ENCODE measurements around the gene ATF7IP. TPM values are rescaled to one million over a fixed set of nuclear protein-coding genes. Genes with fewer than 3 reads are reported as not detected.
A peak's percentile ranks its signal among the peaks of the same experiment; 100 is the strongest.

ATF7IP gene
- total and polyA plus RNA-seq, 4 donors = 7.0 to 98.4 (median 31.7) TPM

DNA sequence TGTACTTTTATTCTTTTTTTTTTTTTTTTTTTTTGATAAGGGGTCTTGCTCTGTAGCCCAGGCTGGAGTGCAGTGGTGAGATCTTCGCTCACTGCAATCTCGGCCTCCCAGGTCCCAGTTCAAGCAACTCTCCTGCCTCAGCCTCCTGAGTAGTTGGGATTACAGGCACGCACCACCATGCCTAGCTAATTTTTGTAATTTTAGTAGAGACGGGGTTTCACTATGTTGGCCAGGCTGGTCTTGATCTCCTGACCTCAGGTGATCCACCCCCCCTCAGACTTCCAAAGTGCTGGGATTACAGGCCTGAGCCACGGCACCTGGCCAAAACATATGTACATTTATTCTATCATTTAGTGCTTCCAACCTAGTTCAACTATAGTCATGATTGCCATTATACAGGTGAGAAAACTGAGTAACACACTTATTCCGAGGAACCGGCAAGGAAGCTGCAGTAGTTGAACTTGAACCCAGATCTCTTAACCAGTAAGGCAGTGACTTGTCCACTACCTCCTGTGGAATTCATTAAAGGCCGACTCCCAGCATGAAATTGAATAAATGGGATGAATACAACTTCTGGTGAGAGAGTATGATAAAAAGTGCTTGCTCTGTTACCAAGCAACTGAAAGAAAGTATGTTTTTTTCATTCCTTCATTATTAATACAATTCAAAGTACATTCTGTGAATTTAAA lies 755 bp upstream of the ATF7IP start:
- 95 to 96% methylated on average over 8 of the region's 8 CpGs for WGBS, 2 donors
- Histone ChIP-seq H3K9me3 (ENCODE audit: control insufficient read depth, low read length) (no peaks in the 10 kb centered on the region), H3K27ac (ENCODE audit: low read depth in 1 of 2, low read length in 2 of 2) (peak overlapping the region in 1 of 2 donors; percentile 32), H3K27me3 (ENCODE audit: control insufficient read depth in 1 of 2, insufficient read depth in 2 of 2, low read length in 1 of 2) (no peaks in the 10 kb centered on the region), H3K36me3 (ENCODE audit: control insufficient read depth in 1 of 2, insufficient read depth in 2 of 2, low read length in 1 of 2) (no peaks in the 10 kb centered on the region), H3K4me3 (ENCODE audit: low read length in 2 of 2) (peak overlapping the region; percentile 35 to 87), H3K4me1 (ENCODE audit: control insufficient read depth in 1 of 2, insufficient read depth in 2 of 2, low read length in 2 of 2) (no peaks in the 10 kb centered on the region)
- intact Hi-C loops (cut with DNase I) = loop anchor here (2.0 to 5.0 kb wide), 3 partner anchors 43 to 108 kb away; no protein-coding TSS in a partner anchor
- DNase-seq = no peak
- no peak for ATAC-seq (ENCODE audit: low FRiP score)

DNA sequence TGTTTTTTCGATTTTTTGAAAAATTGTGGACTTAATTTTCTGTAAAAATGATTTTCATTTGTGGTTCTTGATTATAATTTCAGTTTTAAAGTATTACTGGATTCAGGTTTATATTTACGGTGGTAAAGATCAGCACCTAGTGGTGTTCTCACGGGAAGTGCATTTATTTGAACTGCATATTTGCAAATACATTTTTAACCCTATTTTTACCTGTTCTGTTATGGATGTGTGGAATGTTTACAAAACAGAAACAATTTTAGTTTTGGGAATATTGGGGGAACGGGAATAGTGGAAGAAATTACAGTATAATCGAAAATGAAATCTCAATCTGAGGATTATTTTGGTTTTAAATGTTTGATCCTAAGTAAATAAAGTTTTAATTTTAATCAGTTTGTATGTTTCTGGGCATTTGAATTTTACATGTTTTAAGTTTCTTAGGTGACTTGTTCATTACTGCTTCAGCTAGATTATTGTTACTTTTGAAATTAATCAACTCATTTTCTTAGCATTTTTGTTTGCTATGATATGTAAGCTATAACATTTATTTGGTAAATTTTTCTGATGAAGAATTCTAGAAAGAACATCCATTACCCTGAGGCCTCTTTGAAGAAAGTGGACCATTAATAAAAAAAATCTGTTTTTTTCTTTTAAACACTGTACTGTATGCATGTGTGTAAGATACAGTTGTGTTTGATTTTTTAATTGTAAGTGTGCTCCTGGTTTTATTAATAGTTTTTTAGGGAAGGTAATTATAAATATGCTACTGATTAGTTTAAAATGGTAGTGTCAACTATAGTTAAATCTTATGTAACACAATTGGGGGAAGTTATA lies 942 bp downstream of the ATF7IP start:
- 8 to 9% methylated on average over 5 of the region's 5 CpGs for WGBS, 2 donors
- Histone ChIP-seq H3K9me3 (ENCODE audit: control insufficient read depth, low read length) (no peaks in the 10 kb centered on the region), H3K27me3 (ENCODE audit: control insufficient read depth in 1 of 2, insufficient read depth in 2 of 2, low read length in 1 of 2) (no peaks in the 10 kb centered on the region), H3K4me1 (ENCODE audit: control insufficient read depth in 1 of 2, insufficient read depth in 2 of 2, low read length in 2 of 2) (no peaks in the 10 kb centered on the region), H3K36me3 (ENCODE audit: control insufficient read depth in 1 of 2, insufficient read depth in 2 of 2, low read length in 1 of 2) (no peaks in the 10 kb centered on the region), H3K27ac (ENCODE audit: low read depth in 1 of 2, low read length in 2 of 2) (no peak overlapping the region), H3K4me3 (ENCODE audit: low read length in 2 of 2) (peak overlapping the region; percentile 87 to 88)
- intact Hi-C loops (cut with DNase I) = loop anchor here (1.0 to 5.0 kb wide), 3 partner anchors 18 to 109 kb away; no protein-coding TSS in a partner anchor
- DNase-seq (no peak), ATAC-seq (ENCODE audit: low FRiP score) (no peak)

DNA sequence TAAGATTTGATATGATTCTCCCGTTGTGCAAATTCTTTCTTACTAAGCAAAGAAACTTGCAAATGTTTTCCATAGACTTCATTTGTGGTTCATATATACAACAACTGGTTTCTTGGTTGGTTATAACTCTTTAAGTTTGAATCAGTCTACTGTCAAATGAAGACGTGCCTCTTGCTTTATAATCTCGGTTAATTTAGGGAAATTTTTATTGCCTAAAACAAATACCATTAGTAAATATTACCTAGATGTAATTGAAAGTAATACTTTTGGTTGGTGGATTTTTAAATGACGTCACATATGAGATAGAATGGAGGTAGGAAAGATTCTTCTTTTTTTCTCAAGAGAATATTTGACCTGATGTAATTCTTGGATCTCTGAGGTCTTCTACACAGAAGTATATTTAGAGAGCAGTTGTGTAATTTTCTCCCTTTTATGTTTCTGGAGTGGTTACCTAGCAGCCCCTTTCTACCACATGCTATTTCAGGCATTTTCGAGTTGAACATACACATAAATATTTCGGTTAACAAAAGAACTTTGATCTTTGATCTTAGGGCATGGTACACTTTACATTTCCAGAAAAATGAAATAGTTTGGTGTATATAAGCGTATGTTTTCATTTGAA lies 1.7 kb downstream of the ATF7IP start:
- H3K4me3 ChIP-seq (ENCODE audit: low read length in 2 of 2) = peak overlapping the region; percentile 59 to 64
- H3K9me3 ChIP-seq (ENCODE audit: control insufficient read depth, low read length) = no peaks in the 10 kb centered on the region
- DNase-seq (no peak), ATAC-seq (ENCODE audit: low FRiP score) (no peak)
- intact Hi-C loops (cut with DNase I) = loop anchor here (1.0 to 5.0 kb wide), 3 partner anchors 17 to 110 kb away; no protein-coding TSS in a partner anchor
- no peaks in the 10 kb centered on the region for H3K36me3 ChIP-seq (ENCODE audit: control insufficient read depth in 1 of 2, insufficient read depth in 2 of 2, low read length in 1 of 2)
- no peaks in the 10 kb centered on the region for H3K4me1 ChIP-seq (ENCODE audit: control insufficient read depth in 1 of 2, insufficient read depth in 2 of 2, low read length in 2 of 2)
- no peaks in the 10 kb centered on the region for H3K27me3 ChIP-seq (ENCODE audit: control insufficient read depth in 1 of 2, insufficient read depth in 2 of 2, low read length in 1 of 2)
- no peak overlapping the region for H3K27ac ChIP-seq (ENCODE audit: low read depth in 1 of 2, low read length in 2 of 2)
- 6 to 9% methylated on average over 7 of the region's 7 CpGs for WGBS, 2 donors

DNA sequence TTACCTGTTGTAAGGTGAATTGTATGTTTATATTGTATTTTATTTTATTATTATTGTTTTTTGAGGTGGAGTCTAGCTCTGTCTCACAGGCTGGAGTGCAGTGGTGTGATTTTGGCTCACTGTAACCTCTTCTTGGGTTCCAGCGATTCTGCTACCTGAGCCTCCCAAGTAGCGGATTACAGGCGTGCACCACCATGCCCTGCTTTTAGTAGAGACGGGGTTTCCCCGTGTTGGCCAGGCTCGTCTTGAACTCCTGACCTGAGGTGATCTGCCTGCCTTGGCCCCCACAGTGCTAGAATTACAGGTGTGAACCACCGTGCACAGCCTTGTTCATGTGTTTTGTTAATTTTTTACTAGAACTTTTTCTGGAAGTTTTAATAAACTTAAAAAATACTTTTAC lies 3.8 kb downstream of the ATF7IP start:
- H3K27me3 ChIP-seq (ENCODE audit: control insufficient read depth in 1 of 2, insufficient read depth in 2 of 2, low read length in 1 of 2) = no peaks in the 10 kb centered on the region
- DNase-seq (no peak), ATAC-seq (ENCODE audit: low FRiP score) (no peak)
- no peaks in the 10 kb centered on the region for H3K9me3 ChIP-seq (ENCODE audit: control insufficient read depth, low read length)
- peaks cover 0 to 4% of the 10 kb centered on the region in 2 donors for H3K4me1 ChIP-seq (ENCODE audit: control insufficient read depth in 1 of 2, insufficient read depth in 2 of 2, low read length in 2 of 2)
- no peak overlapping the region for H3K27ac ChIP-seq (ENCODE audit: low read depth in 1 of 2, low read length in 2 of 2)
- WGBS, 2 donors = 96 to 98% methylated on average over 7 of the region's 7 CpGs
- intact Hi-C loops (cut with DNase I) = loop anchor here (5.0 kb wide), 2 partner anchors 38 to 112 kb away; no protein-coding TSS in a partner anchor
- no peaks in the 10 kb centered on the region for H3K36me3 ChIP-seq (ENCODE audit: control insufficient read depth in 1 of 2, insufficient read depth in 2 of 2, low read length in 1 of 2)
- no peak overlapping the region for H3K4me3 ChIP-seq (ENCODE audit: low read length in 2 of 2)

DNA sequence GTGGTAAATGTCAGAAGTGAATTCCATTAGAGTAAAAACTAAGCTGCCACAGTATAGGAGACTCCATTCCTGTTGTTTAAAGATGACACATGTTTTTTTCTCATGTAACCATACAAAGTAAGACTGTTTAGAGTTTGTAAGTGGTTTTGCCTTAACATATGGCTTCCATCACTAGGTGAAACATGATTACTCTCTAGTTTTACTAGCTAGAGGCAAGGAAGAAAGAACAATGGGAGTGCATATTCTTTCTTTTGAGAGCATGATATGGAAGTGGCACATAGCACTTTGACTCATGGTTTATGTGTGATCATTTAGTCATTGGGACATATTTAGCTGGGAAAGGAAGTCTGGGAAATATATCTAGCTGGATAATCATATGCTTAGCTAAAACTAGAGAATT lies 7.7 kb downstream of the ATF7IP start:
- Histone ChIP-seq H3K4me3 (ENCODE audit: low read length in 2 of 2) (no peak overlapping the region), H3K4me1 (ENCODE audit: control insufficient read depth in 1 of 2, insufficient read depth in 2 of 2, low read length in 2 of 2) (peaks cover 0 to 4% of the 10 kb centered on the region in 2 donors), H3K36me3 (ENCODE audit: control insufficient read depth in 1 of 2, insufficient read depth in 2 of 2, low read length in 1 of 2) (no peaks in the 10 kb centered on the region), H3K9me3 (ENCODE audit: control insufficient read depth, low read length) (no peaks in the 10 kb centered on the region), H3K27me3 (ENCODE audit: control insufficient read depth in 1 of 2, insufficient read depth in 2 of 2, low read length in 1 of 2) (no peaks in the 10 kb centered on the region), H3K27ac (ENCODE audit: low read depth in 1 of 2, low read length in 2 of 2) (no peak overlapping the region)
- intact Hi-C loops (cut with DNase I) = no loop called here
- no peak for ATAC-seq (ENCODE audit: low FRiP score)
- no peak for DNase-seq

DNA sequence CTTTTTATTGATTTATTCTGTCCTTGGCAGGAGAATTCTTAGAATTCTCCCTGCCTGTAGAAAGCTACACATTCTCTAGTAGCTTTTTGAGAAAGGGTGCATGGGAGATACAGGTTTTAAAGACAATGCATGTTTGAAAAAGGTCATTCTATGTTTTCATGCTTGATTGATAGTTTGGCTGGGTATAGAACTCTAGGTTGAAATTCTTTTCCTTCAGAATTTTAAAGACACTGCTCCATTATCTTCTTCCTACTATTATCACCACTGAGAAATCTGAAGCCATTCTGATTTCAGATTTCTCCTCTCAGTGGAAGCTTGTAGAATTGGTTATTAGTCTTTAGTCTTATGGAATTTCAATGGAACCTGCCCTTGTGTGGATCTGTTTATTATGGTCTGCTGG lies 14.0 kb downstream of the ATF7IP start:
- intact Hi-C loops (cut with DNase I) = no loop called here
- H3K4me1 ChIP-seq (ENCODE audit: control insufficient read depth in 1 of 2, insufficient read depth in 2 of 2, low read length in 2 of 2) = no peaks in the 10 kb centered on the region

DNA sequence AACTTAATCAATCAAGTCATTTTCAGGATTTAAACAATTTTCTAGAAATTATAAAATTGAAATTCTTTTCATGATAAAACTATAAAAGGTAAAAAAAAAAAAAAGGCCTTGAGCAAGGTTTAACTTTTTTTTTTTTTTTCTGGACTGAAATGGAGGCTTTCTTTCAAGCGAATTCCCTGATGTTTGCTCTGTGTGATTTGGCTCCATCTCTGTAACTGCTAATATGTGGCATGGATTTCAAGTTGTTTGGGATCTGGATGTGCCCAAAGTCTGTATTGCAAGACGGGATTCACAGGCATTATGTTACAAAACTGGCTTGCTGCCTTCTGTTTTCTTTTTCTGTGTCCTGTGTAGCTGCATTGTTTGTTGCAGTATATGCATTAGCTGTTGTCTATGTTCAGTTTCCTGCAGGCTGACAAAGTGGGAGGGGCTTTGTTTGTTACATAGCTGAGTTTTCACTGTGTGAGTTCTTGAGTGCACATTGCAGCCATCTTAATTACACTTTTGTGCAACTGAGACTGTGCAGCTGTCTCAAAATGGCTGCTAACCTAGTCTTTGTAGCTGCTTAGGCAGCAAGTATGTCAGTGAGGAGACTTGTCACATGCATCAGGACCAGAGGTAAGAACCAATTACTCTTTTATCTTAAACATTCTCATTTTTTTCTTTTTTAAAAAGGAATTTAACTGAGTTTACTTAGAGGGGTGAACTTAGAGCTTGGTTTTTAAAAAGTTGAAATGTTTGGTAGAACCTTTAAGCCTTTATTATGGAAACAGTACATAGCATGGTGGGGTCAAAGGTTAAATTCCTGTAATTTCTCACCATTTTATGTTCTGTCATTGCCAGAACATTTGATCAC lies 19.5 kb downstream of the ATF7IP start:
- Histone ChIP-seq H3K4me3 (ENCODE audit: low read length in 2 of 2) (peak overlapping the region; percentile 17 to 64), H3K27ac (ENCODE audit: low read depth in 1 of 2, low read length in 2 of 2) (peak overlapping the region in 1 of 2 donors; percentile 17), H3K9me3 (ENCODE audit: control insufficient read depth, low read length) (no peaks in the 10 kb centered on the region), H3K4me1 (ENCODE audit: control insufficient read depth in 1 of 2, insufficient read depth in 2 of 2, low read length in 2 of 2) (no peaks in the 10 kb centered on the region), H3K27me3 (ENCODE audit: control insufficient read depth in 1 of 2, insufficient read depth in 2 of 2, low read length in 1 of 2) (no peaks in the 10 kb centered on the region), H3K36me3 (ENCODE audit: control insufficient read depth in 1 of 2, insufficient read depth in 2 of 2, low read length in 1 of 2) (no peaks in the 10 kb centered on the region)
- peak; percentile 92 for ATAC-seq (ENCODE audit: low FRiP score)
- WGBS, 2 donors = 0 to 2% methylated on average over 2 of the region's 2 CpGs
- intact Hi-C loops (cut with DNase I) = loop anchor here in 1 of 2 donors (1.0 kb wide), 1 partner anchor 18 kb away; no protein-coding TSS in a partner anchor
- DNase-seq = no peak

More for the DNA sequence above, 14.0 kb downstream of the ATF7IP start:
- H3K4me3 ChIP-seq (ENCODE audit: low read length in 2 of 2) = no peak overlapping the region
- H3K27ac ChIP-seq (ENCODE audit: low read depth in 1 of 2, low read length in 2 of 2) = no peak overlapping the region
- DNase-seq (no peak), ATAC-seq (ENCODE audit: low FRiP score) (no peak)
- no peaks in the 10 kb centered on the region for H3K36me3 ChIP-seq (ENCODE audit: control insufficient read depth in 1 of 2, insufficient read depth in 2 of 2, low read length in 1 of 2)
- no peaks in the 10 kb centered on the region for H3K9me3 ChIP-seq (ENCODE audit: control insufficient read depth, low read length)
- no peaks in the 10 kb centered on the region for H3K27me3 ChIP-seq (ENCODE audit: control insufficient read depth in 1 of 2, insufficient read depth in 2 of 2, low read length in 1 of 2)

DNA sequence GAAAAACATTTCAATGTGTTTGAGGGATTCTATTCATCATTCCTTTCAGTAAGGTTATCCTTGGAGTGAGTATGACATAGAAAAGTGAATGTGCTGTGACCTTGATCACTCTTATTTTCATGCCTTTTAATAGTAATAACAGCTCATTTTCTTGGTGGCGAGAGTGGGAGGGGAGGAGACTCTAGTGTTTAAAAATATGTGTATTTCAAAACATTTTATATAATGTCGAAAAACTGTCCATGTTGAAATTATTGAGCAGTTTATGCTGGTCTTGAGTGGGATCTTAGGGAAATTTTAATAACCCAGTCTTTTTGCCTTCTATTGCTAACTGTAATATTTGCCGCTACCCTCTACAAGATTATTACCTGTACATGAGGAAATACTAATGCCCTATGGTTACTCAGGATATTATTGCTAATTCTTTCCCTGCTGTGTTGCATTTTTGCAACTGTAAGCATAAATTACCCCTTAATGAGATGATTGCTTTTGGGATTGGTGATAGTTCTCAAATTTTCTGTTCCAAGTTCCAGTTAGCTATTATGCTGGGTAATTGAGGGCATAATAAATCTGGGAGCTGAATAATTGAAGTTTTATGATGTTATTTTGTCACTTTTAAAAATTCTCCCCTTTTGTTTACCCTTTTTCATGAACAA lies 21.9 kb downstream of the ATF7IP start:
- Histone ChIP-seq H3K4me3 (ENCODE audit: low read length in 2 of 2) (no peak overlapping the region), H3K9me3 (ENCODE audit: control insufficient read depth, low read length) (no peaks in the 10 kb centered on the region), H3K27ac (ENCODE audit: low read depth in 1 of 2, low read length in 2 of 2) (no peak overlapping the region), H3K4me1 (ENCODE audit: control insufficient read depth in 1 of 2, insufficient read depth in 2 of 2, low read length in 2 of 2) (no peaks in the 10 kb centered on the region), H3K27me3 (ENCODE audit: control insufficient read depth in 1 of 2, insufficient read depth in 2 of 2, low read length in 1 of 2) (no peaks in the 10 kb centered on the region), H3K36me3 (ENCODE audit: control insufficient read depth in 1 of 2, insufficient read depth in 2 of 2, low read length in 1 of 2) (no peaks in the 10 kb centered on the region)
- DNase-seq (no peak), ATAC-seq (ENCODE audit: low FRiP score) (no peak)
- intact Hi-C loops (cut with DNase I) = no loop called here
- WGBS, 2 donors = 95 to 97% methylated on average over 3 of the region's 3 CpGs

All from aorta (tissue), 5 donors.